Globus pallidus (tissue), 1 donor: ENCODE results near the gene PRSS53.
A peak's percentile ranks its signal among the peaks of the same experiment; 100 is the strongest.
"Not testable (repeated sequence)": the region's sequence is repeated elsewhere in the genome, so short reads cannot be mapped to it uniquely, and the experiment has no call there.

ENCODE experiments used
- DNase-seq: peaks from one replicate; pipeline ENCODE4 v3.0.0-alpha.2; 2015; ENCODE audit warnings: low spot score

PRSS53 gene

DNA sequence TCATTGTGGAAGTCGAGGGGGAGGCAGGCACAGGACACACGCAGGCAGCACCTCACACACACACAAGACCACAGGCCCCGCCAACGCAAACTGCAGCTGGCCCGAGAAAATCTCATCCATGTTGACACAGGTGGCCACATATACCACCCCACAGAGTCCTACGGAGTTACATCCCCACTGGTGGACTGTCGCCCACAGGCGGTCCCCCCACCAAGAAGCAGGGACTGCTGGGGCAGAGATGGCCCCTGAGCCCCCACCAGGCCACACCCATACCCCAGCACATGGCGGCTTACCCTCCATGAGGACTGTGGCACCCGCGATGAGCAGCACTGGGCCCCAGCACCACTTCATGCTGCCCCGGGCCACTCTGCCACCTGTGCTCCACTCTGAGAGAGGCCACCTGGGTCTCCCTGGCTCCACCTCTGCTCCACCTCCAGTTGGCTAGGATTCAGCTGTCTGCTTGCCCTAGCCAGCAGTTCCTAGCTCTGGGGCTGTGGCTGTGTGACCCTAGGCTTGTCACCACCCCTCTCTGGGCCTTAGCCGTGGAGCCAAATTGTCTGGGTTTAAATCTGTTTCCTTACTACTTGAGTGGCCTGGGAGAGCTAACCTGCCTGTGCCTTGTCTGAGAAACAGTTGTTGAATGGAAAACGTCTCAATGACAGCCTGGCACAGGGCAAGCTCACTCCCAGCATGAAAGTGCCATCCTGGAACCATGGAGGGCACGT, at the start of gene PRSS53:
PRSS53 (minus strand) TSS at position 485 of the 725 bp plus-strand sequence; CDS start at position 351, 134 bp downstream.
- DNase-seq: no peak

DNA sequence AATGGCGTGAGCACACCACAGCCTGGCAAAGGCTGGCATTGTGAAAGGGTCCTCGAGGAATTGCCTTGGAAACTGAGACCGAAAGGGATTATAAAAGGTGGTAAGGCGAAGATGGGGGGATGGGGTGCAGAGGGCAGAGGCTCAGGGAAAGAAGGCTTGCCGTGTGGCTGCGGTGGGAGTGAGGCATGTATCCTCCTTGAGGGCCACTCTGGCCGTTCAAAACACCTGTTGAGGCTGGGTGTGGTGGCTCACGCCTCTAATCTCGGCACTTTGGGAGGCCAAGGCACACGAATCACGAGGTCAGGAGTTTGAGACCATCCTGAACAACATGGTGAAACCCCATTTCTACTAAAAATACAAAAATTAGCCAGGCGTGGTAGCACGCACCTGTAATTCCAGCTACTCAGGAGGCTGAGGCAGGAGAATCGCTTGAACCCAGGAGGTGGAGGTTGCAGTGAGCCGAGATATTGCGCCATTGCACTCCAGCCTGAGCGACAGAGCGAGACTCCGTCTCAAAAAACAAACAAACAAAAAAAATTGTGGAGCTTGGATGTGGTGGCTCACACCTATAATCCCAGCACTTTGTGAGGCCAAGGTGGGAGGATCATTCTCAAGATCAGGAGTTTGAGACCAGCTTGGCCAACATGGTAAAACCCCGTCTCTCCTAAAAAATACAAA, 48.2 kb upstream of the PRSS53 start:
- DNase-seq: not testable (repeated sequence)

DNA sequence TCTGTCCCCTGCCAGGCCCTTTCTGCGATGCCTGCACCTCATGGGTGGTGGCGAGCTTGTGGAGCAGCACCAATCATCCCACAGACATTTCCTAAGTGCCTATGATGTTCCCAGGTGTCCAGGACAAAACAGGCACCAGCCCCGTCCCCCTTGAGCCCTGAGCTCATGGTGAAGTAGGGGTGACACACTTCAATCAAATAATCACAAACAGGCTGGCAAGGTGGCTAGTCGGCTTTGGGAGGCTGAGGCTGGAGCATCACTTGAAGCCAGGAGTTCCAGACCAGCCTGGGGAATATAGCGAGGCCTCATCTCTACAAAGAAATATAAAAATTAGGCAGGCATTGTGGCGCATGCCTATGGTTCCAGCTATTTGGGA, 47.5 kb upstream of the PRSS53 start:
- DNase-seq: no peak

DNA sequence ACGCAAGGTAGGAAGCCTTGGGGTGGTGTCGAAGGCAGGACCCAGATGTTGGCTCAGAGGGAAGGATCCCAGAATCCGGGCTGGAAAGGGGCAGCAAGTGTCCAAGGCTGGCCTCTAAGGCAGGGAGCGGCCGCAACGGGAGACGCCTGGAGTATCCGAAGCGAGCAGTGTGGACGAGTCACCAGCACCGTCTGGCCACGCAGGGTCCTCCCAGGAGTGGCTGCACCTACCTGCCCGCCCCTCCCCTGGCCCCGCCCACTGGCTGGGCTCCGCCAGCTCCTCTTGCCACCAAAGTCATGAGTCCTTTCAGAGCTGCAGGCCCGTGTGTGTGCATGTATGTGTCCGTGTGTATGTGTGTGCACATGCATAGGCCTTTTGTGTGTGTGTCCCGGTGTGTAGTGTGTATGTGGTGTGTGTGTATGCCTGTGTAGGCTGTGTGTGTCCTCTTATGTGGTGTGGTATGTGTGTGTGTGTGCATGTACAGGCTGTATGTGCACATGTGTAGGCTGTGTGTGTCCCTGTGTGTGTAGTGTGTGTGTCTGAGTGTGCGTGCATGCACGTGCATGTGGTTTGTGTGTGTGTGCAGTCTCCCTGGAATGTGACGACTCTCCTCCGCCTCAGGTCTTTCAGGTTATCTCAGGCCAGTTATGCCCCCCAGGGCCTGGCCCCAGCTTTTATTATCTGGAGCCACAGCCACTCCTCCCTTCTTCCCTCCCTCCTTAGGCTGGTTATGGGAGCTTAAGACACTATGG, 47.0 kb upstream of the PRSS53 start, which contains the start of gene PRSS8:
PRSS8 (minus strand) TSS at position 193 of the 752 bp plus-strand sequence. CDS start 229 bp downstream, outside the sequence.
- no peak for DNase-seq

DNA sequence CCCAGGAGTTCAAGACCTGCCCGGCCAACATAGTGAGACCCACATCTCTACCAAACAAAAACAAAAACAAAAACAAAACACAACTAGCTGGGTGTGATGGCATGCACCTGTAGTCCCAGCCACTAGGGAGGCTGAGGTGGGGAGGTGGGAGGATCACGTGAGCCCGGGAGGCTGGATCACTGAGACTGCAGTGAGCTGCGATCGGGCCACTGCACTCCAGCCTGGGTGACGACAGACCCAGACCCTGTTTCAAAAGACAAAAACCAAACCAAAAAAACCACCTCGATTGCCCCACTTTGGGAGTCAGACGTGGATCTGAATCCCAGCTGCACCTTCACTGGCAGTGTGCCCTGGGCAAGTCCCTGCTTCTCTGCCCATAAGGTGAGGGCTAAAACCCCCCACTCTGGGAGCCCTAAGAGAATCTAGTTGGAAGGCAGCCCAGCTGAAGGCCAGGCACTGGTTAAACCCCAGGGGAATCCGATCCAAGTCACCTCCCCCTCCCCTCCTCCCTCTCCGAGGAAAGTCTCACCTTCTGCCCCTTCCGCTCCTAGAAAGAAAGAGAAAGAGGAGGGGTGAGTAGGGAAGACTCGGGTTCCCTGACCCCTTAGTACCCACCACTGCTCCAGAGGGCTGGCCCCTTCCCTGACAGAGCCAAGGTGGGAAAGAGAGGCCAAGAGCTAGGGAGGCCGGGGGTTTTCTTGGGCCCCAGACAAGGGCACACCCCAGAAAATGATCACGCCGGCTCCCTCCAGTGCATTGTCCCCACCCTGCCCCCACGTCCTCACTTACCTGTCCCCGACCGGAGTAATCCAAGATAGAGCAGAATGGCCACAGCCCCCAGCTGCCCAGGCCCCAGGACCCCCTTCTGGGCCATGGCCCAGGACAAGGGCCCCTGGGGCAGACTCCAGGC, 46.1 kb upstream of the PRSS53 start:
- DNase-seq: no peak

- no peak for DNase-seq
Measured at GRCh38 chr16:31134091-31134571, 45.4 kb upstream of the PRSS53 start.

- DNase-seq: no peak
Measured at GRCh38 chr16:31133046-31133501, 44.3 kb upstream of the PRSS53 start.

- DNase-seq: no peak
Measured at GRCh38 chr16:31132303-31132979, 43.7 kb upstream of the PRSS53 start.

DNA sequence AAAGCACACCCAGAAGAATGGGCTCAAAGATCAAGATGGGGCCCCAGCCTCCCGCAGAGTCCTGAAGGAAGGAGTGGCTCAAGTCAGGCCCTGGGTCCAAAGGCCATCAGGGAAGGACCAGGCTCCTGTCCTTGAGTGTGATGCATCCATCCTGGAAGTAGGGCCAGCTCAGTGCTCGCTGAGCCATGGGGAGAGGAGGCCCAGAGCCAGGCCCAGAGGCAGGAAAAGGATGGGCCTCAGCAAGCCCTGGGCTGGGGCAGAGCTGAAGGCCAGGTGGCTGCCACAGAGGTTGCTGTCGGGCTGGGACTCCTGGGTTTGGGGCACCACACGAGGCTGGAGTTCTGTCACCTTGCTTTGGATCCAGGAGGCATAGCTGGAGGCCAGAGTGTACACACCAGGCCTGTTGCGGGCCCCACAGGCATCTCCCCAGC, 43.1 kb upstream of the PRSS53 start:
- no peak for DNase-seq

DNA sequence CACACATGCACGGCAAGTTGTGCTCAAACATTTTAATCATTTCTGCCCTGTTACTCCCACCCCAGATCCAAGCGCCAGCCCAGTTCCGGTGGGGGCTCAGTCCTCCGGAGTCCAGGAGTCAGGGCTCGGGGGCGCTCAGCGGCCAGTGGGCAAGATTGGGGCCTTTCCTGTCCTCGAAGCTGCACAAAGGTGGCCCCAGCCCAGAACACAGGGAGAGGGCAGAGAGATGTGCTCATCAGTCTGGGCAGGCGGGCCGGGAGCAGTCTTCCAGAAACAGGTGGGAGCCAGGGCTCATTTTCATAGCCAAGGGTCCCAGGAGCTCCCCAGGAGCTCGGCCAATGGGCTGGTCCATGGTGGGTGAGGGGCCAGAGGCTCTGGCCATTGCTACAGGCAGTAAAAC, 42.7 kb upstream of the PRSS53 start:
- DNase-seq: no peak

- no peak for DNase-seq
Measured at GRCh38 chr16:31130899-31131298, 42.2 kb upstream of the PRSS53 start.

DNA sequence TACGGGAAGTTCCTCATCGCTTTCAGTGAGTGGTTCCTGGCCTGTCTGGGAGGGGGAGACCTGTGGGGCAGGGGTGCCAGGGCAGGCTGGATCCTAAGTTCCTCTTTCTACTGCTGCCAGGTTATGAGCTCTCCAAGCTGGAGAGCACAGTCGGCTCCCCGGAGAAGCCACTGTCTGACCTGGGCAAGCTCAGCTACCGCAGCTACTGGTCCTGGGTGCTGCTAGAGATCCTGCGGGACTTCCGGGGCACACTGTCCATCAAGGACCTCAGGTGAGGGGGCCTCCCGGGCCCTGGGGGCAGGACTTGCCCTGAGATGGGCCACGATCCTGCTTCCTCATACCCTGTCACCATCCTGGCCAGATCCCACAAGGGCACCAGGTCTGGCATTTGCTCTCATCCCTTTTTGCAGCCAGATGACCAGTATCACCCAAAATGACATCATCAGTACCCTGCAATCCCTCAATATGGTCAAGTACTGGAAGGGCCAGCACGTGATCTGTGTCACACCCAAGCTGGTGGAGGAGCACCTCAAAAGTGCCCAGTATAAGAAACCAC, 41.7 kb upstream of the PRSS53 start:
- no peak for DNase-seq

- no peak for DNase-seq
Measured at GRCh38 chr16:31129568-31130335, 41.0 kb upstream of the PRSS53 start.

GRCh38 chr16:31128711-31129567, 40.2 kb upstream of the PRSS53 start:
- DNase-seq: peak; percentile 55

- DNase-seq: no peak
Measured at GRCh38 chr16:31127182-31127581, 38.4 kb upstream of the PRSS53 start.

- DNase-seq: no peak
Measured at GRCh38 chr16:31125844-31126243, 37.1 kb upstream of the PRSS53 start.

DNA sequence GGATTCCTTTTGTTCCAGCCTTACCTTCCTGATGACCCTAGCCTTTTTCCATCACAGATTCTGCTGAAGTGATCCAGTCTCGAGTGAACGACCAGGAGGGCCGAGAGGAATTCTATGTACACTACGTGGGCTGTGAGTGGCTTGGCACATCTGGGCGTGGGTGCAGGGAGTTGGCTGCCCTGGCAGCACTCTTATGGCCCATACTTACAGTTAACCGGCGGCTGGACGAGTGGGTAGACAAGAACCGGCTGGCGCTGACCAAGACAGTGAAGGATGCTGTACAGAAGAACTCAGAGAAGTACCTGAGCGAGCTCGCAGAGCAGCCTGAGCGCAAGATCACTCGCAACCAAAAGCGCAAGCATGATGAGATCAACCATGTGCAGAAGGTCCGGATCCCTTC, 31.4 kb upstream of the PRSS53 start:
- no peak for DNase-seq

DNA sequence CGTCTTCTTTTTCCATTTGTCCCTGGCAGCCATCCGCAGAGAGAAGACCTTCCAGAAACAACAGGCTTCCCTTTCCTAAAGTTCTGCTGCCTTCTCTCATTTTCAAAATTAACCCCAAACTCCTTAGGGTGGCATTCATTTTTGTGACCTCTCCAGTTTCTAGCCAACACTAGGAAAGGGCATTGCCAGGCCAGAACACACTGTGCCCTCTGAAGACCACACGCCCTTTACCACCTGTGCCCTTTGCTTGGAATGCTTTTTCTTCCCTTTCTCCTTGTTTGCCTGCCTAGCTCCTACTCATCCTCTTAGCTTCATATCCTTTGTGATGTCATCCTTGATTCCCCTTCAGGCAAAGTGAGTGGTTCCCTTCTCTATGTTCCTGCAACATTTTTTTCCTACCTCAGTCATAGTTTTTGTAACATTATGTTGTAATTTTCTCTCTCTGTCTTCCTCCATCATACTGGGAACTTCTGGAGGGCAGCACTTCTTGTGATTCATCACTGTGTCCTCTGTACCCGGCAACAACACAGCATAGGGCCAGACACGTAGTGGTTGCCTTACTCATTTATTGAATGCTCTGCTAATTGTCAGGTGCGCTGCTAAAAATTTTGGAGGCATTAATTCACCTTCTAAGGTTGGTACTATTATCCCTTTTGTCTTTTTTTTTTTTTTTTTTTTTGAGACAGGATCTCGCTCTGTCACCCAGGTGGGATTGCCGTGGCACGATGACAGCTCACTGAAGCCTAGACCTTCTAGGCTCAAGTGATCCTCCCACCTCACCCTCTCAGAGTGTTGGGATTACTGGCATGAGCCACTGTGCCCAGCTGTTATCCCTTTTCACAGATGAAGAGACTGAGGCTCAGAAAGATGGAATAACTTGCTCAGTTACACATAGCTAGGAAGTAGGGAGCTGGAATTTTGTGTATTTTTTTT, 29.7 kb upstream of the PRSS53 start:
- DNase-seq: no peak
